Endothelial cell (in vitro differentiated cells): ENCODE measurements around the gene NAT16. TPM values are rescaled to one million over a fixed set of nuclear protein-coding genes. Genes with fewer than 3 reads are reported as not detected.

ENCODE experiments used
- DNase-seq: peaks from one replicate; pipeline ENCODE4 v3.0.0; 2021; ENCODE audit warnings: low spot score
- H3K27ac Mint-ChIP-seq: one replicate; pipeline ENCODE4 v1.8.0; 2021; ENCODE audit warnings: mixed read lengths, inconsistent platforms; ENCODE audit not compliant: unreplicated experiment
- H3K27me3 Mint-ChIP-seq: one replicate; pipeline ENCODE4 v1.8.0; 2021; ENCODE audit warnings: mild to moderate bottlenecking, moderate library complexity, mixed read lengths, inconsistent platforms; ENCODE audit not compliant: unreplicated experiment
- H3K36me3 Mint-ChIP-seq: one replicate; pipeline ENCODE4 v1.8.0; 2021; ENCODE audit warnings: mild to moderate bottlenecking, low read depth, mixed read lengths, inconsistent platforms; ENCODE audit not compliant: unreplicated experiment
- H3K4me1 Mint-ChIP-seq: one replicate; pipeline ENCODE4 v1.8.0; 2021; ENCODE audit warnings: mild to moderate bottlenecking, mixed read lengths, inconsistent platforms; ENCODE audit not compliant: unreplicated experiment
- H3K4me3 Mint-ChIP-seq: one replicate; pipeline ENCODE4 v1.8.0; 2021; ENCODE audit warnings: mild to moderate bottlenecking, mixed read lengths, inconsistent platforms; ENCODE audit not compliant: unreplicated experiment
- H3K9me3 Mint-ChIP-seq: one replicate; pipeline ENCODE4 v1.8.0; 2021; ENCODE audit warnings: mixed read lengths, inconsistent platforms; ENCODE audit not compliant: unreplicated experiment
- total RNA-seq: library from RNA; stranded (reverse); fragmentation: NEBNext Ultra II Directional; extraction: Animal tissue kit (Norgen Biotek cat#: 25700); gene quantifications from one replicate; pipeline ENCODE4 v1.2.1, GENCODE V29; 2021; ENCODE audit not compliant: unreplicated experiment
- TF ChIP-seq, protein P1 (sequence below): fragments of 200-600 bp; sonication (generic); IDR thresholded peaks from one replicate; pipeline ENCODE4 v1.5.0; 2021; ENCODE audit warnings: antibody characterized with exemption; ENCODE audit not compliant: unreplicated experiment

The NAT16 gene
- total RNA-seq, 1 donor from 2014 or later, result not detected

DNA sequence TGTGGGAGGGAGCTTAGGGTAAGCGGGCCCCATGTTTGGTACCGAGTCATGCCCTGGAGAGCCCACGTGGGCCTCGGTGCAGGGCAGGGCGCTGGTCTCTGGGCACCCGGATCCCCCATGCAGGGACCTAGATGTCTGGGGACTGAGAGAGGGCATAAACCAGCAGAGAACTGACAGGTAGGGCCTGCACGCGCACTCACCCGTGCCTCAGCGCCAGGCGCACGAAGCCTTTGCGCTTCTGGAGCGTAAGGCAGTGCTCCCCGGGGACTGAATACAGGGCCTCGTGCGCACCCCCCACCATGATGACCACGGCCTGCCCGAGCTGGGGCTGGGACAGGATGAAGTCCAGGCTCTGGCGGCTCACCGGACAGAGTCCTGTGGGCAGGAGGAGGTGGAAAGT, 17.9 kb upstream of the NAT16 start:
- no peak overlapping the region for H3K4me3 Mint-ChIP-seq
- H3K4me1 Mint-ChIP-seq, result no peaks in the 10 kb centered on the region
- no peak overlapping the region for H3K27ac Mint-ChIP-seq
- TF ChIP-seq, protein P1, sequence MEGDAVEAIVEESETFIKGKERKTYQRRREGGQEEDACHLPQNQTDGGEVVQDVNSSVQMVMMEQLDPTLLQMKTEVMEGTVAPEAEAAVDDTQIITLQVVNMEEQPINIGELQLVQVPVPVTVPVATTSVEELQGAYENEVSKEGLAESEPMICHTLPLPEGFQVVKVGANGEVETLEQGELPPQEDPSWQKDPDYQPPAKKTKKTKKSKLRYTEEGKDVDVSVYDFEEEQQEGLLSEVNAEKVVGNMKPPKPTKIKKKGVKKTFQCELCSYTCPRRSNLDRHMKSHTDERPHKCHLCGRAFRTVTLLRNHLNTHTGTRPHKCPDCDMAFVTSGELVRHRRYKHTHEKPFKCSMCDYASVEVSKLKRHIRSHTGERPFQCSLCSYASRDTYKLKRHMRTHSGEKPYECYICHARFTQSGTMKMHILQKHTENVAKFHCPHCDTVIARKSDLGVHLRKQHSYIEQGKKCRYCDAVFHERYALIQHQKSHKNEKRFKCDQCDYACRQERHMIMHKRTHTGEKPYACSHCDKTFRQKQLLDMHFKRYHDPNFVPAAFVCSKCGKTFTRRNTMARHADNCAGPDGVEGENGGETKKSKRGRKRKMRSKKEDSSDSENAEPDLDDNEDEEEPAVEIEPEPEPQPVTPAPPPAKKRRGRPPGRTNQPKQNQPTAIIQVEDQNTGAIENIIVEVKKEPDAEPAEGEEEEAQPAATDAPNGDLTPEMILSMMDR, result no peak
- H3K36me3 Mint-ChIP-seq, result no peaks in the 10 kb centered on the region
- no peaks in the 10 kb centered on the region for H3K9me3 Mint-ChIP-seq
- H3K27me3 Mint-ChIP-seq, result peaks cover 13% of the 10 kb centered on the region
- DNase-seq, result no peak

DNA sequence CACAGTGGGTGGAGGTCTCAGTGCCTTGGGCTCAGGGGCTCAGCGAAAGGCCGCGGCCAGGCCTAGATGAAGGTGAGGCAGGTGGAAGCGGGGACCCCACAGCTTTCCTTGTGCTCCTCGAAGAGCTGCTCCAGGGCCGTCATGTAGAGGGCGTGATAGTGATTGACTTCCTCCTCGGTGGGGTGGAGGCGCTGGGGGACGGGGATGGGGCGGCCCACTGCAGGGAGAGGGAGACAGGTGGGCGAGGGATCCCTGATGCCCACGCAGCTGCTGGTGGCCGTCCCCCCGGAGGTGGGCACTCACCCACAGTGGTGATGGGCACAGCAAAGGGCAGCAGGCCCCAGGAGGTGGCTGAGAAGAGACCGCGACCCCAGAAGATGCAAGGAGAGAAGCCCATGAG, 15.8 kb upstream of the NAT16 start:
- H3K4me3 Mint-ChIP-seq, result no peak overlapping the region
- TF ChIP-seq, protein P1, result no peak
- H3K36me3 Mint-ChIP-seq, result no peaks in the 10 kb centered on the region
- no peak overlapping the region for H3K27ac Mint-ChIP-seq
- peaks cover 12% of the 10 kb centered on the region for H3K27me3 Mint-ChIP-seq
- no peak for DNase-seq
- H3K9me3 Mint-ChIP-seq, result no peaks in the 10 kb centered on the region
- H3K4me1 Mint-ChIP-seq, result no peaks in the 10 kb centered on the region

DNA sequence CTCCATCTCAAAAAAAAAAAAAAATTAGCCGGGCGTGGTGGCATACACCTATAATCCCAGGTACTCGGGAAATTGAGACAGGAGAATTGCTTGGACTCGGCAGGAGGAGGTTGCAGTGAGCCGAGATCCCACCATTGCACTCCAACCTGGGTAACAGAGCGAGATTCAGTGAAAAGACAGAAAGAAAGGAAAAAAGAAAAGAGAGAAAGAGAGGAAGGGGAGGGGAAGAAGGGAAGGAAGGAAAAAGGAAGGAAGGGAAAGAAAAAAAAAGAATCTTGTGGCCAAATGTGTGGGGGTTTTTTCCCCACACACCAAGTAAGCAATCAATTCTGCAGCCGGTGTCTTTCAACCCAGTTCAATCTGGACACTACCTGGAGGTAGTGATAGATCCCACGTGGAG, 9.0 kb upstream of the NAT16 start:
- H3K4me3 Mint-ChIP-seq, result no peak overlapping the region
- H3K36me3 Mint-ChIP-seq, result no peaks in the 10 kb centered on the region
- DNase-seq, result no peak
- H3K4me1 Mint-ChIP-seq, result no peaks in the 10 kb centered on the region
- H3K9me3 Mint-ChIP-seq, result no peaks in the 10 kb centered on the region
- H3K27me3 Mint-ChIP-seq, result peaks cover 10% of the 10 kb centered on the region
- TF ChIP-seq, protein P1, result no peak
- no peak overlapping the region for H3K27ac Mint-ChIP-seq

DNA sequence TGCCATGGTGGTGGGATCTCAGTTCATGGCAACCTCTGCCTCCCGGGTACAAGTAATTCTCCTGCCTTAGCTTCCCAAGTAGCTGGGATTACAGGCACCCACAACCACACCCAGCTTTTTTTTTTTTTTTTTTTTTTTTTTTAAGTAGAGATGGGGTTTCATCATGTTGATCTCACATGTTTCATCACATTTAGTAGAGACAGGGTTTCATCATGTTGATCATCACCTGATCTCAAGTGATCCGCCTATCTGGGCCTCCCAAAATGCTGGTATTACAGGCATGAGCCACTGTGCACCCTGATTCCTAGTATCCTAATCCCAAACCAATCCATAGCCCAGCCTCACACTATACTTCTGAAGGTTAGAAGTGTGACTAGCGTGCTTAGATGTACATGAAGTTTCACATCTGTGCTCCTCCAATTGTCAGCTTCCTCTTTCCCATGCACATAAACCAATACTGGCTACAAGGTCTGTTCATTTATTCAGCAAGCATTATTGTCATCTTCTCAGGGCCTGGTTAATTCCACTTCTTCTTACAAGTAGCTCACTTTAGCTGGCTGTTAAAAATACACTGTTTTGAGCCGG, 6.8 kb upstream of the NAT16 start:
- no peak for DNase-seq
- Mint-ChIP-seq H3K27me3 (peaks cover 11% of the 10 kb centered on the region), H3K4me1 (no peaks in the 10 kb centered on the region), H3K27ac (no peak overlapping the region), H3K4me3 (no peak overlapping the region), H3K36me3 (no peaks in the 10 kb centered on the region), H3K9me3 (no peaks in the 10 kb centered on the region)
- TF ChIP-seq, protein P1, result no peak

DNA sequence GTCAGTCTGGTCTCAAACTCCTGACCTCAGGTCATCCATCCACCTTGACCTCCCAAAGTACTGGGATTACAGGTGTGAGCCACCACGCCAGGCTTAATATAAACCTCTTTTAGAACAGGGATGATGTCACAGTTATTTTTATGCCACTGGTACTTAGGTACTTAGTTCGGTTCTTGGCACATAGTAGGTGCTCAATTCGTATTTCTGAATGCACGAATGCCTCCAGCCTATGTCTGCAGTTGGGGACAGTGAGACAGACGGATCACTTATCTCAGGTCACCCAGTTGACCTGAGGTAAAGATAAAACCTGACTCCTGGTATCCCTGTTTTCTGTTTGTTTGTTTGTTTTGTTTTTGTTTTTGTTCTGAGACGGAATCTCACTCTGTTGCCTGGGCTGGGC, 6.1 kb upstream of the NAT16 start:
- no peak overlapping the region for H3K4me3 Mint-ChIP-seq
- H3K36me3 Mint-ChIP-seq, result no peaks in the 10 kb centered on the region
- TF ChIP-seq, protein P1, result no peak
- DNase-seq, result no peak
- H3K27me3 Mint-ChIP-seq, result peaks cover 8% of the 10 kb centered on the region
- no peaks in the 10 kb centered on the region for H3K4me1 Mint-ChIP-seq
- H3K9me3 Mint-ChIP-seq, result no peaks in the 10 kb centered on the region
- H3K27ac Mint-ChIP-seq, result no peak overlapping the region
